ENCODE results near the gene SFMBT2.

Gene SFMBT2

GRCh38 chr10:7298495-7298894, 112.3 kb downstream of the SFMBT2 start:
- no peak for DNase-seq (ENCODE audit: low spot score)

- DNase-seq (ENCODE audit: low spot score) = no peak
Observed at GRCh38 chr10:7297094-7297493, 113.7 kb downstream of the SFMBT2 start.

GRCh38 chr10:7296648-7297047, 114.2 kb downstream of the SFMBT2 start:
- DNase-seq (ENCODE audit: low spot score) = no peak

GRCh38 chr10:7296076-7296475, 114.8 kb downstream of the SFMBT2 start:
- DNase-seq (ENCODE audit: low spot score) = no peak

GRCh38 chr10:7293378-7293920, 117.4 kb downstream of the SFMBT2 start:
- DNase-seq (ENCODE audit: low spot score) = no peak

- no peak for DNase-seq (ENCODE audit: low spot score)
Observed at GRCh38 chr10:7291487-7292270, 119.2 kb downstream of the SFMBT2 start.

GRCh38 chr10:7288060-7288690, 122.7 kb downstream of the SFMBT2 start:
- no peak for DNase-seq (ENCODE audit: low spot score)

GRCh38 chr10:7287377-7287776, 123.5 kb downstream of the SFMBT2 start:
- DNase-seq (ENCODE audit: low spot score) = no peak

GRCh38 chr10:7285522-7286322, 125.1 kb downstream of the SFMBT2 start:
- DNase-seq (ENCODE audit: low spot score) = no peak

GRCh38 chr10:7283246-7283645, 127.6 kb downstream of the SFMBT2 start:
- DNase-seq (ENCODE audit: low spot score) = no peak

- no peak for DNase-seq (ENCODE audit: low spot score)
Observed at GRCh38 chr10:7282457-7282856, 128.4 kb downstream of the SFMBT2 start.

- no peak for DNase-seq (ENCODE audit: low spot score)
Observed at GRCh38 chr10:7281429-7281828, 129.4 kb downstream of the SFMBT2 start.

GRCh38 chr10:7279303-7279702, 131.5 kb downstream of the SFMBT2 start:
- no peak for DNase-seq (ENCODE audit: low spot score)

- DNase-seq (ENCODE audit: low spot score) = no peak
Observed at GRCh38 chr10:7277867-7278266, 133.0 kb downstream of the SFMBT2 start.

- DNase-seq (ENCODE audit: low spot score) = no peak
Observed at GRCh38 chr10:7277432-7277831, 133.4 kb downstream of the SFMBT2 start.

GRCh38 chr10:7275761-7276440, 134.9 kb downstream of the SFMBT2 start:
- no peak for DNase-seq (ENCODE audit: low spot score)

- DNase-seq (ENCODE audit: low spot score) = no peak
Observed at GRCh38 chr10:7274293-7274692, 136.5 kb downstream of the SFMBT2 start.

GRCh38 chr10:7272008-7272407, 138.8 kb downstream of the SFMBT2 start:
- no peak for DNase-seq (ENCODE audit: low spot score)

GRCh38 chr10:7269988-7270387, 140.8 kb downstream of the SFMBT2 start:
- no peak for DNase-seq (ENCODE audit: low spot score)

GRCh38 chr10:7267142-7267541, 143.7 kb downstream of the SFMBT2 start:
- DNase-seq (ENCODE audit: low spot score) = no peak

- DNase-seq (ENCODE audit: low spot score) = no peak
Observed at GRCh38 chr10:7265396-7266123, 145.3 kb downstream of the SFMBT2 start.

Data from pons (tissue), 1 donor.